Measurements from ENCODE around the gene EPGN.
"Not testable (repeated sequence)": the region's sequence is repeated elsewhere in the genome, so short reads cannot be mapped to it uniquely, and the experiment has no call there.

- not testable (repeated sequence) for TF ChIP-seq CTCF (conservative IDR thresholded peaks at IDR 0.05 in 1 of 2, IDR thresholded peaks at IDR 0.05 in 1 of 2; ENCODE audit: extremely low read depth in 1 of 2, insufficient read depth in 1 of 2, low read depth in 1 of 2, low read length in 2 of 2); EZH2 (IDR thresholded peaks at IDR 0.05; ENCODE audit: borderline replicate concordance, low read length)
Measured at GRCh38 chr4:74340421-74340820, 32.2 kb downstream of the EPGN start.
